ENCODE measurements around the gene FRMPD4.

FRMPD4 gene

GRCh38 chrX:12210971-12211370 is 72.7 kb downstream of the FRMPD4 start:
- DNase-seq (ENCODE audit: low read depth in 2 of 2) = no peak

- no peak for DNase-seq (ENCODE audit: low read depth in 2 of 2)
Observed at GRCh38 chrX:12223650-12224049, 85.4 kb downstream of the FRMPD4 start.

- DNase-seq (ENCODE audit: low read depth in 2 of 2) = peak; percentile 50 to 63
Observed at GRCh38 chrX:12225107-12225506, 86.8 kb downstream of the FRMPD4 start.

- DNase-seq (ENCODE audit: low read depth in 2 of 2) = no peak
Observed at GRCh38 chrX:12227412-12228041, 89.3 kb downstream of the FRMPD4 start.

- DNase-seq (ENCODE audit: low read depth in 2 of 2) = no peak
Observed at GRCh38 chrX:12228862-12229261, 90.6 kb downstream of the FRMPD4 start.

- no peak for DNase-seq (ENCODE audit: low read depth in 2 of 2)
Observed at GRCh38 chrX:12229986-12230385, 91.7 kb downstream of the FRMPD4 start.

GRCh38 chrX:12234534-12235329 is 96.5 kb downstream of the FRMPD4 start:
- DNase-seq (ENCODE audit: low read depth in 2 of 2) = no peak

GRCh38 chrX:12236156-12236555 is 97.9 kb downstream of the FRMPD4 start:
- DNase-seq (ENCODE audit: low read depth in 2 of 2) = no peak

GRCh38 chrX:12237131-12237530 is 98.9 kb downstream of the FRMPD4 start:
- no peak for DNase-seq (ENCODE audit: low read depth in 2 of 2)

- no peak for DNase-seq (ENCODE audit: low read depth in 2 of 2)
Observed at GRCh38 chrX:12237771-12238170, 99.5 kb downstream of the FRMPD4 start.

- no peak for DNase-seq (ENCODE audit: low read depth in 2 of 2)
Observed at GRCh38 chrX:12239356-12240082, 101.2 kb downstream of the FRMPD4 start.

- no peak for DNase-seq (ENCODE audit: low read depth in 2 of 2)
Observed at GRCh38 chrX:12240491-12240890, 102.2 kb downstream of the FRMPD4 start.

GRCh38 chrX:12241026-12241425 is 102.8 kb downstream of the FRMPD4 start:
- no peak for DNase-seq (ENCODE audit: low read depth in 2 of 2)

- DNase-seq (ENCODE audit: low read depth in 2 of 2) = peak; percentile 69 to 70
Observed at GRCh38 chrX:12245650-12246645, 107.7 kb downstream of the FRMPD4 start.

GRCh38 chrX:12249997-12250396 is 111.7 kb downstream of the FRMPD4 start:
- DNase-seq (ENCODE audit: low read depth in 2 of 2) = no peak

GRCh38 chrX:12263211-12263610 is 124.9 kb downstream of the FRMPD4 start:
- DNase-seq (ENCODE audit: low read depth in 2 of 2) = no peak

GRCh38 chrX:12269484-12269883 is 131.2 kb downstream of the FRMPD4 start:
- no peak for DNase-seq (ENCODE audit: low read depth in 2 of 2)

- DNase-seq (ENCODE audit: low read depth in 2 of 2) = no peak
Observed at GRCh38 chrX:12278151-12278550, 139.9 kb downstream of the FRMPD4 start.

GRCh38 chrX:12282991-12283390 is 144.7 kb downstream of the FRMPD4 start:
- DNase-seq (ENCODE audit: low read depth in 2 of 2) = no peak

GRCh38 chrX:12292996-12293765 is 154.9 kb downstream of the FRMPD4 start:
- DNase-seq (ENCODE audit: low read depth in 2 of 2) = peak; percentile 46 to 52

GRCh38 chrX:12297353-12297752 is 159.1 kb downstream of the FRMPD4 start:
- DNase-seq (ENCODE audit: low read depth in 2 of 2) = no peak

Measured in fibroblast of skin of left quadriceps (primary cell).